HepG2 (cell line): ENCODE data around the gene UROD. TPM values are rescaled to one million over a fixed set of nuclear protein-coding genes. Genes with fewer than 3 reads are reported as not detected.

Experiments used
- ADNP ChIP-seq: sonication (generic); formaldehyde crosslinking; IDR thresholded peaks from 2 replicates; pipeline ENCODE4 v1.4.0; 2020; ENCODE audit warnings: missing genetic modification reagents
- HNRNPL ChIP-seq: fragments of 200-400 bp; formaldehyde crosslinking; IDR thresholded peaks from 2 replicates; pipeline ENCODE4 v1.6.1; 2017; ENCODE audit warnings: mild to moderate bottlenecking, low read depth, low read length
- MAZ ChIP-seq, 2 experiments: sonication (generic) in 1 of 2; formaldehyde crosslinking in 1 of 2; IDR thresholded peaks; 2 replicates each; pipeline versions ENCODE4 v1.5.0 to v1.6.1; 2012 to 2020; ENCODE audit warnings: low read depth in 2 of 2, mild to moderate bottlenecking in 2 of 2, borderline replicate concordance in 1 of 2, improper control_type of control experiment in 1 of 2, low read length in 1 of 2, missing genetic modification reagents in 1 of 2, moderate library complexity in 1 of 2
- NONO ChIP-seq, 2 experiments: fragments of 450-650 bp in 1 of 2; sonication (generic) in 1 of 2; formaldehyde crosslinking in 1 of 2; IDR thresholded peaks in 1 of 2; conservative IDR thresholded peaks in 1 of 2; 2 replicates each; pipeline versions ENCODE4 v1.6.1 to v1.8.0; 2017 to 2022; ENCODE audit warnings: mild to moderate bottlenecking in 1 of 2, missing genetic modification reagents in 1 of 2, moderate library complexity in 1 of 2
- PCBP1 ChIP-seq: fragments of 200-400 bp; formaldehyde crosslinking; IDR thresholded peaks from 2 replicates; pipeline ENCODE4 v1.6.1; 2017; ENCODE audit warnings: mild to moderate bottlenecking, low read depth, low read length, borderline replicate concordance
- RXRA ChIP-seq: sonication (generic); formaldehyde crosslinking; IDR thresholded peaks from 2 replicates; pipeline ENCODE4 v1.5.1; 2020; ENCODE audit warnings: missing genetic modification reagents
- SOX6 ChIP-seq, 2 experiments: fragments of 450-650 bp in 1 of 2; sonication (generic) in 1 of 2; formaldehyde crosslinking in 1 of 2; IDR thresholded peaks; 2 replicates each; pipeline versions ENCODE4 v1.4.0 to v1.6.1; 2017 to 2020; ENCODE audit warnings: antibody characterized with exemption in 1 of 2, mild to moderate bottlenecking in 1 of 2, missing genetic modification reagents in 1 of 2
- TBX2 ChIP-seq: sonication (generic); formaldehyde crosslinking; IDR thresholded peaks from 2 replicates; pipeline ENCODE4 v1.5.0; 2020; ENCODE audit warnings: missing genetic modification reagents, mild to moderate bottlenecking, borderline replicate concordance
- TEAD3 ChIP-seq: optimal IDR thresholded peaks from 2 replicates; pipeline ENCODE3; 2016; ENCODE audit warnings: borderline replicate concordance
- THYN1 ChIP-seq: sonication (generic); formaldehyde crosslinking; IDR thresholded peaks from 2 replicates; pipeline ENCODE4 v1.8.1; 2023; ENCODE audit warnings: low read depth, mild to moderate bottlenecking, moderate library complexity, missing genetic modification reagents, borderline replicate concordance
- YY1 ChIP-seq: IDR thresholded peaks from 2 replicates; pipeline ENCODE4 v1.6.1; 2011; ENCODE audit warnings: low read length, low read depth, moderate library complexity, mild to moderate bottlenecking; ENCODE audit not compliant: insufficient read depth, insufficient replicate concordance
- polyA plus RNA-seq, 8 experiments: library from polyadenylated mRNA; depleted of rRNA in 3 of 8; stranded (reverse) in 7 of 8; unstranded in 1 of 8; fragments of >200 nt; fragmentation: Illumina TruSeq in 4 of 8; extraction: Trizol in 4 of 8; gene quantifications; 2 replicates each; pipeline versions ENCODE4 v1.2.1 to v1.2.3, GENCODE V29; 2011 to 2016; ENCODE audit warnings: low read depth in 4 of 8, missing spikeins in 1 of 8, mixed read lengths in 1 of 8; ENCODE audit not compliant: insufficient read depth in 1 of 8
- total RNA-seq, 5 experiments: library from RNA; depleted of rRNA; stranded (reverse); fragments of >200 nt; fragmentation: Illumina TruSeq; extraction: Trizol; gene quantifications; 2 replicates each; pipeline ENCODE4 v1.2.3, GENCODE V29; 2016; ENCODE audit warnings: low read depth in 1 of 5
- TF ChIP-seq, protein P1 (sequence below): sonication (generic); formaldehyde crosslinking; IDR thresholded peaks from 2 replicates; pipeline ENCODE4 v1.8.1; 2022; ENCODE audit warnings: low read depth, mild to moderate bottlenecking, missing genetic modification reagents
- TF ChIP-seq, protein P2 (sequence below): sonication (generic); formaldehyde crosslinking; IDR thresholded peaks from 2 replicates; pipeline ENCODE4 v1.5.1; 2020; ENCODE audit warnings: mild to moderate bottlenecking, missing genetic modification reagents

The UROD gene
- total and polyA plus RNA-seq, 2 of the 13 experiments (the other 11 are each of a cell fraction or from before 2014, with no cell fraction given): 162 to 171 TPM

DNA sequence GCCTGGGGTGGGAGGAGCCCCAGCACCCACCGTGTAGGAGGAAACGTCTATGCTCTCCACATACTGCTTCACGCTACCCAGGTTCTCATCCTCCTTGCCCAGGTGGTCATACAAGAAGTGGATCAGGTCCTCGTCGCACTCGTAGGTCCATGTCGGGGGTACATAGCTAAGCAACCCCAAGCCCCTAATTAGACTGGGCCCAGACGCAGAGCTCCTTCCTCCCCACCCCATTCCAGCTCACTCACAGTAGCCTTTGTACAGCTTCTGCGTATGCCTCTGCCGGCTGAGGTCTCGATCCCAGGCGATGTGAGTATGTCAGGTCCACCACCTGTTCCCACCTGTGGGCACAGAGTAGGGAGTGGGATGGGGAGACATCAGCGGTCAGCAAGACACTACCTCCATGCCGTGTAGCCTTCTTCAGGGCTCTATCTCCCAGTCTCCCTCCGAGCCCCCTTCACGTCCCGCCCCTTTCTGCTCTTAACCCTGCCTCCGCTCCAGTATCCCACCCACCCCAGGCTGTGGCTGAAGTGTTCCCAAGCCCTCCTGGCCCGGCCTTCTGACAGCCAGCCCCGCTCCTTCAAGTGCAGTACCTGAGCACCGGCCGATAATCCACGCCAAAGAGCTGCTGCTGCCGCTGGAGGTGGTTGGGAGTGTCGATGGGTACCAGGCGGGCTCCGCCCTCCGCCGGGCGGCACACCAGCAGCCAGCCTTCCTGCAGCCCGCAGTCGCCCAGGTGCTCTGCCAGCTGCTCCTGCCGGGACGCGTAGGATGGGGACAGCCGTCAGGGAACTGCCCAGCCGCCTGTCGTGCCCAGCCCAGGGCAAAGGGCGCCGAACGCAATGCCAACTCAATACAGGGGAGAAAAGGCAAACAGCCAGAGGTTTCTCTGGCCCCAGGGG is 1.8 kb upstream of the UROD start (continued):
- TF ChIP-seq PCBP1: 0 out of 2 replicates have a peak, but pooled peaks have one; percentile 48
- TF ChIP-seq YY1: peak; percentile 10
- TF ChIP-seq RXRA (CRISPR knock-in tag): peak; percentile 24; the same call in 1 of the 2 replicates
- TF ChIP-seq, protein P1, sequence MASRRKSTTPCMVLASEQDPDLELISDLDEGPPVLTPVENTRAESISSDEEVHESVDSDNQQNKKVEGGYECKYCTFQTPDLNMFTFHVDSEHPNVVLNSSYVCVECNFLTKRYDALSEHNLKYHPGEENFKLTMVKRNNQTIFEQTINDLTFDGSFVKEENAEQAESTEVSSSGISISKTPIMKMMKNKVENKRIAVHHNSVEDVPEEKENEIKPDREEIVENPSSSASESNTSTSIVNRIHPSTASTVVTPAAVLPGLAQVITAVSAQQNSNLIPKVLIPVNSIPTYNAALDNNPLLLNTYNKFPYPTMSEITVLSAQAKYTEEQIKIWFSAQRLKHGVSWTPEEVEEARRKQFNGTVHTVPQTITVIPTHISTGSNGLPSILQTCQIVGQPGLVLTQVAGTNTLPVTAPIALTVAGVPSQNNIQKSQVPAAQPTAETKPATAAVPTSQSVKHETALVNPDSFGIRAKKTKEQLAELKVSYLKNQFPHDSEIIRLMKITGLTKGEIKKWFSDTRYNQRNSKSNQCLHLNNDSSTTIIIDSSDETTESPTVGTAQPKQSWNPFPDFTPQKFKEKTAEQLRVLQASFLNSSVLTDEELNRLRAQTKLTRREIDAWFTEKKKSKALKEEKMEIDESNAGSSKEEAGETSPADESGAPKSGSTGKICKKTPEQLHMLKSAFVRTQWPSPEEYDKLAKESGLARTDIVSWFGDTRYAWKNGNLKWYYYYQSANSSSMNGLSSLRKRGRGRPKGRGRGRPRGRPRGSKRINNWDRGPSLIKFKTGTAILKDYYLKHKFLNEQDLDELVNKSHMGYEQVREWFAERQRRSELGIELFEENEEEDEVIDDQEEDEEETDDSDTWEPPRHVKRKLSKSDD: no peak
- TF ChIP-seq, protein P2, sequence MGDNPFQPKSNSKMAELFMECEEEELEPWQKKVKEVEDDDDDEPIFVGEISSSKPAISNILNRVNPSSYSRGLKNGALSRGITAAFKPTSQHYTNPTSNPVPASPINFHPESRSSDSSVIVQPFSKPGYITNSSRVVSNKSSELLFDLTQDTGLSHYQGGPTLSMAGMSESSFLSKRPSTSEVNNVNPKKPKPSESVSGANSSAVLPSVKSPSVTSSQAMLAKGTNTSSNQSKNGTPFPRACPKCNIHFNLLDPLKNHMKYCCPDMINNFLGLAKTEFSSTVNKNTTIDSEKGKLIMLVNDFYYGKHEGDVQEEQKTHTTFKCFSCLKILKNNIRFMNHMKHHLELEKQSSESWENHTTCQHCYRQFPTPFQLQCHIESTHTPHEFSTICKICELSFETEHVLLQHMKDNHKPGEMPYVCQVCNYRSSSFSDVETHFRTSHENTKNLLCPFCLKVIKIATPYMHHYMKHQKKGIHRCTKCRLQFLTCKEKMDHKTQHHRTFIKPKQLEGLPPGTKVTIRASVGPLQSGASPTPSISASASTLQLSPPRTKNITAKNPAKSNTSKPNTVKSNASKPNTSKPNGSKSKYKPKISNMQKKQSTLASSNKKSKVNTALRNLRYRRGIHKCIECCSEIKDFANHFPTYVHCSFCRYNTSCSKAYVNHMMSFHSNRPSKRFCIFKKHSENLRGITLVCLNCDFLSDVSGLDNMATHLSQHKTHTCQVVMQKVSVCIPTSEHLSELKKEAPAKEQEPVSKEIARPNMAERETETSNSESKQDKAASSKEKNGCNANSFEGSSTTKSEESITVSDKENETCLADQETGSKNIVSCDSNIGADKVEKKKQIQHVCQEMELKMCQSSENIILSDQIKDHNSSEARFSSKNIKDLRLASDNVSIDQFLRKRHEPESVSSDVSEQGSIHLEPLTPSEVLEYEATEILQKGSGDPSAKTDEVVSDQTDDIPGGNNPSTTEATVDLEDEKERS (CRISPR knock-in tag): 0 out of 2 replicates have a peak, but pooled peaks have one; percentile 24
- 0 out of 2 replicates have a peak, but pooled peaks have one; percentile 6 for TF ChIP-seq TBX2 (CRISPR knock-in tag)
- no peak for TF ChIP-seq SOX6 (IDR thresholded peaks at IDR 0.05)
- 0 out of 2 replicates have a peak, but pooled peaks have one; percentile 15 for TF ChIP-seq SOX6 (CRISPR knock-in tag; IDR thresholded peaks at IDR 0.05)
- TF ChIP-seq HNRNPL: peak; percentile 85
- TF ChIP-seq ADNP: no peak
- no peak for TF ChIP-seq MAZ (IDR thresholded peaks at IDR 0.05; ENCODE audit: borderline replicate concordance, low read depth, low read length)
- TF ChIP-seq MAZ (CRISPR knock-in tag; IDR thresholded peaks at IDR 0.05; ENCODE audit: low read depth): 0 out of 2 replicates have a peak, but pooled peaks have one; percentile 11
- no peak for TF ChIP-seq NONO (IDR thresholded peaks at IDR 0.05)
- TF ChIP-seq NONO (CRISPR knock-in tag; conservative IDR thresholded peaks at IDR 0.05): no peak
- no peak for TF ChIP-seq THYN1 (CRISPR knock-in tag)
- peak; percentile 22 for TF ChIP-seq TEAD3 (CRISPR knock-in tag)
